NCI-H345 treated with DMSO at 0.1 percent for 48 hours (cell line): ENCODE results near the gene GPC5.

Experiments
- DNase-seq: peaks from one replicate; lab custom pipeline; 2025; ENCODE audit not compliant: unreplicated experiment; lab: John Stamatoyannopoulos, UW

Gene GPC5

DNA sequence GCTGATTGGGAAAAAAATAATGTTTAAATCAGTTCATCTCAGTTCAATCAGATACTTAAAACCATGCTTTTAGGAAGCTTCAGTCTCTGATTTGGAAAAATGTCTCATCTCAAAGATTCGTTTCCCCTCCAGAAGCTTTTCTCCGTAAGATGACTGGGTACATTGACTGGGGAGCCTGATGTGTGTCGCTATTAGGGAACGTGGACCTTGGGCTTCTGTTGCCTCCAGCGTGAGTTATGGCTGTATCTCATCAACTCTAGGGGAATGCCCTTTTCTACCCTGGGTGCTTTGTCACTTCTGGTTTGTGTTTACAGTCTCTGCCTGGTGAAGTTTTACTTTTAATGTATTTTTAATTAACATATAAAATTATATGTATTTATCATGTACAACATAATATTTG, 1192.7 kb downstream of the GPC5 start:
- DNase-seq: no peak

DNA sequence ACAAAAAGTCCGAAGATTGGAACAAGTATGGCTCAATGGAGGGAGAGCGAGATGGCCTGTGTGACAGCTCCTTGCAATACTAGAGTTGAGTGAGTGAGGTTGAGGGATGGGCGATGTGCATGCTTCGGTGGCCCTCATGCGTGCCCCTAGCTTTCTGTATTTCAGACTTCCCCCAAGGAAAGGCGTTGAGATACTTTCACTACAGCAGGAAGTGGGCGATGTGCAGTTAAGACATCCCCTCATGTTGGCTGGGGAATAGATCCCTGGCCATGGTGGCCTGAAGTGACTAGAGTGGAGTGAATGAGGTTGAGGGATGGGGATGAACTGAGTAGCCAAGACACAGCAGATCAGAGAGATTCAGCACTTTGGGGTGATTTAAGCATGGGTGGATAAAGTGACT, 1194.3 kb downstream of the GPC5 start:
- no peak for DNase-seq

- DNase-seq: no peak
Measured at GRCh38 chr13:92602560-92602959, 1204.1 kb downstream of the GPC5 start.

- no peak for DNase-seq
Measured at GRCh38 chr13:92609376-92609775, 1211.0 kb downstream of the GPC5 start.

- no peak for DNase-seq
Measured at GRCh38 chr13:92612892-92613291, 1214.5 kb downstream of the GPC5 start.

- no peak for DNase-seq
Measured at GRCh38 chr13:92613921-92614320, 1215.5 kb downstream of the GPC5 start.

DNA sequence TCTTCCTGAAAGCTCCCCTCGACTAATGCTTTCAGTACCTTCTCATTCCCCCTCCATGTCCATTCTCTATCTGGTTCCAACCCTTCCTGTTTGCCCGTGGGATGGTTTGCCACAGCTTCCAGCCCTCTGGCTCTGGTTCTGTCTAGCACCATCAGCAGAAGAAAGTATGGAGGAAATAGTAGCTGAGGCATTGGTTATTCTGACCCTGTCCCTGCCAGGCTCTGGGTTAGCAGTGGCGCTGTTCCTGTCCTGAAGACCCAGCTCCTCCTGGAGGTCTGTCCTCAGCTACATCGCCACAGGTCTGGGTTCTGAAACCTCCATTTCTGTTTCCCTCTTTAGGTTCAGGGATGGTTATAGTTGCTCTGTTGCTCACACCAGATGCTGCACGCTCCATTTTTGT, 1223.6 kb downstream of the GPC5 start:
- DNase-seq: no peak

GRCh38 chr13:92622905-92623304, 1224.5 kb downstream of the GPC5 start:
- no peak for DNase-seq

DNA sequence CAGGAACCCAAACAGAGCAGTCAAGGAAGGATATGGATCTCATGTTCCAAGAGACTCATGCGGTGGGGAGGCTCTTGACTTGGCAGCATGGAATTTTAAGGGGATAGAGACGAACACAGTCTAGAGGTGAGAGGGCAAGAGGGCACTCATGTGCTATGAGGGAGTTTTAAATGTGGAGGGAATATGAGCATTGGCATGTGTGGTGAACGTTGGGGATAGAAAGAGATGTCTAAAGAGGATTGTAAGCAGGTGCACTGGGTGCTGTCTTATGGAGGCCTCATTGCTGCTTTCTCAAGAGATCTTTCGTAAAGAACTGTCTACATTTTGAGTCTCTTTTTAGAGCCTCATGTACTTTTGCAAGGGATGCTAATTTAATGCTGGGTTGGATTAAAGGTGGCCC, 1227.9 kb downstream of the GPC5 start:
- DNase-seq: no peak

- DNase-seq: no peak
Measured at GRCh38 chr13:92640936-92641335, 1242.5 kb downstream of the GPC5 start.

DNA sequence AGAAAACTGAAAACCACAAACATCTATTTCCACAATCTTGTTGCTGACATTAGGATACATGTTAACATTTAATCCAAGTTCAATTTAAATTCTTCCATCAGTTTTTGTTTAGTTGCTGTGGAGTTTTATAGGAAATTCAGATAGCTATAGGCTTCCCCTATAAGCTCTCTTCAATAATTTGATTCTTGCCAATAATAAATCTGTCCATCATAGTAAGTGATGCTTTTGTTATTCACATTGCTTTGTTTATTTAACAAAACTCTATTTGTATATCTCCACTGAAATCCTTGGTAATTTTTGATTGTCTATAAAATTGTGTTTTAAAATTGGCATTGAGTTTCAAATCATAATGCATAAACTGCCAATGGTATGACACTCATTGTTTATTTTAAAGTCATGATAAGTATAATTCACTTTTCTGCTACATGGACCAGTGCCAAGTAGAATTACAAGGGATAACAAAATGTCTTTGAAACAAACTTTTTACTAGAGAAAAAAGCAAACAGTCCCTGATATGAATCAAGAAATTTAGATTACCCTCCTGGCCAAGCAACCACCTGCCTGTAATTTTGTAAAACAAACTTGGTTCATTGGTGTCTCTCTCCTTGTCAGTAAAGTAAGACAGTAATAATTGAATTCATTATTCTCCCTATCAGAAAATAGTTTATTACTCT, 1250.9 kb downstream of the GPC5 start:
- DNase-seq: no peak

GRCh38 chr13:92656103-92656502, 1257.7 kb downstream of the GPC5 start:
- no peak for DNase-seq

DNA sequence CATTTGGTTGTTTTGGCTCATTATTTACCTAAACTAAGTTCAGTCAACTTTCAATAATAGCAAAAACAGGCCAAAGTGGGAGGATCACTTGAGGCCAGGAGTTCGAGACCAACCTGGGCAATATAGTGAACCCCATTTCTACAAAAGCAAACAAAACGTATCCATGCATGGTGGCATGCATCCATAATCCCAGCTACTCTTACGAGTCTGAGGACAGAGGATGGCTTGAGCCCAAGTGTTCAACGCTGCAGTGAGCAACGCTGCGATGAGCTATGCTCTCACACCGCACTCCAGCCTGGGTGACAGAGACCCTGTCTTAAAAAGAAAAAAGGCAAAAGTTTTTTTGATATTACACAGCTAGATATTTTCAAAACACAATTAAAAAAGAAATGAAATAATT, 1258.2 kb downstream of the GPC5 start:
- DNase-seq: no peak

- DNase-seq: no peak
Measured at GRCh38 chr13:92657565-92657964, 1259.1 kb downstream of the GPC5 start.

DNA sequence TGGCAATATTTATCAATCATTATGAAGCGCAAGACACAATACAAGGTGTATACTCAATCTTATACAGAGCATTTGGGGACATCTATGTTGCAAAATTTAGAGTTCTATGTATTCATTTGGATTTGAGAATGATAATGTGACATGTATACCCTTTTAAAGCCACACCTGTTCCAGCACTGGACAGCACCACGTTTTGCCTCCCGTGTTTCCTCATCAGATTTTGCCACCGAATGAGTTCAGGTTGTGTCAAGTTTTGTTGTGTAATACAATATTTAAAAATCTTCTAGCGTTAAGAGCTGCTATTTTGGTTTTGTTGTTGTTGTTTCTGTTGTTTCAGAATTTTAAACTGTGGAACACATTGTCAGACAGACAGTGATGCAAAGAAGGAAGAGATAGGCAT, 1259.9 kb downstream of the GPC5 start:
- no peak for DNase-seq

GRCh38 chr13:92661406-92661805, 1263.0 kb downstream of the GPC5 start:
- DNase-seq: no peak

GRCh38 chr13:92668157-92668556, 1269.7 kb downstream of the GPC5 start:
- DNase-seq: no peak

DNA sequence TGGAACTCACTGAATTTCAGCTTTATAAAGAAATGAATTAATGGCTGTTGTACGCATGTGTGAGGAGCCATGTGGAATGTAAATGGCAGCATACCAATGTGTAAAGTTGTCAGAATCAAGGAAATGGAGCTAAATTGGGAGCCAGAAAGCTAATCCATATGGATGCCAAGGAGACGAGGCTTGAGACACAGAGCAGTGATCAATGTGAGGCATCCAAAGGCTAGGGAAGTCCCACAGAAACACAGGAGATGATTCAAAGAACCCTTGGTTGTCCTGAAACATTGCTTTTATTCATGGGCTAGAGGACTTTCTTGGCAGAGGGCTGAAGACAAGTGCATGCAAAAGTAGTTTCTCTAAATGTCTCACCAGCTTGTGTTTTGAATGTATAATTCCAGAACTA, 1271.7 kb downstream of the GPC5 start:
- no peak for DNase-seq

GRCh38 chr13:92671821-92672220, 1273.4 kb downstream of the GPC5 start:
- no peak for DNase-seq

DNA sequence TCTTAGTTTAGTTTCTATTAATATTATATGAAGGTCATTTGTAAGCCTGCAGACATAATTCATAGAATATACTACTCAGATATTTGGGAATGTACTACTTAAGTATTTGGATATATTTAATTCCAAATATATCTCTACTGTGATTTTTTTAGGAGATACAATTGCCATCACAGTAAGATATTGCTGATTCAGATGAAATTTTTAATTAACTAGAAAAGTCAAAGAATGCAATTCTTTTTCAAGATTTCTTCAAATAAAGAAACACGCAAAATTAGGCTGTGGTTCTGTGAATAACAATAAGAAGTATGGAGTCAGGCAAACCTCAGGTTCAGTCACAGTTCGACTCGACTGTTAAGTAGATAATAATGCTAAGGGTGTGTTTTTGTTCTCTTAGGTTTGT, 1277.8 kb downstream of the GPC5 start:
- no peak for DNase-seq

DNA sequence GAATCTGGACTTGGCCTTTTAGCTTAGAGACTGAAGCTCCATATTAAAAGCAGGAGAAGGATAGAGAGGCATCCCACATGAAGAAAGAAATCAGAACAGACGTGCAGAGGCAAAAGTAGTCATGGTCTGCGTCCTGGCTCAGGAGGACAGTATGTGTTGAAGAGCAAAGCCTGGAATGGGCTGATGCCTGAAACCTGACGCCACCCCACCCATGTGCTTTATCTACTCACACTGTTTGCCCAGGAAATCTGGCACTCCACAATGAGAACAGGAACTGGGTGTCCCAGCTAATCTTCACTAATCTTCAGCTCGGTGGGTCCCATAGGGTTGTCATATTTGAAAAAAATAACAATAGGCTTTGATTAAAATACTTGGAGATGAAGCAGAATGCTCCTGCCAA, 1279.2 kb downstream of the GPC5 start:
- DNase-seq: no peak

- no peak for DNase-seq
Measured at GRCh38 chr13:92679602-92680001, 1281.2 kb downstream of the GPC5 start.

- DNase-seq: no peak
Measured at GRCh38 chr13:92681239-92681638, 1282.8 kb downstream of the GPC5 start.
